SK-N-SH treated with all-trans-retinoic acid at 6 μM for 48 hours (cell line): Measurements from ENCODE around the gene SH3PXD2A.

Source experiments
- ARNTL ChIP-seq: fragments of 450-650 bp; formaldehyde crosslinking; IDR thresholded peaks from 2 replicates; pipeline ENCODE4 v1.5.0; 2020; ENCODE audit warnings: low read depth, mild to moderate bottlenecking, moderate library complexity, borderline replicate concordance
- BACH2 ChIP-seq: fragments of 250-450 bp; sonication (Bioruptor Pico); IDR thresholded peaks from 2 replicates; pipeline ENCODE4 v1.9.0; 2021; ENCODE audit warnings: mild to moderate bottlenecking, borderline replicate concordance
- CSDC2 ChIP-seq: fragments of 250-450 bp; sonication (Bioruptor Pico); IDR thresholded peaks from 2 replicates; pipeline ENCODE4 v1.5.0; 2020; ENCODE audit warnings: mild to moderate bottlenecking, moderate library complexity
- CSRNP3 ChIP-seq: fragments of 250-450 bp; sonication (Bioruptor Pico); IDR thresholded peaks from 2 replicates; pipeline ENCODE4 v1.5.1; 2021; ENCODE audit warnings: mild to moderate bottlenecking, moderate library complexity
- GLIS3 ChIP-seq: fragments of 250-450 bp; sonication (Bioruptor Pico); IDR thresholded peaks from 2 replicates; pipeline ENCODE4 v1.5.0; 2020; ENCODE audit warnings: mild to moderate bottlenecking, moderate library complexity
- ISL1 ChIP-seq: fragments of 250-450 bp; sonication (Bioruptor Pico); IDR thresholded peaks from 2 replicates; pipeline ENCODE4 v2.1.2; 2022; ENCODE audit warnings: mild to moderate bottlenecking, moderate library complexity
- PATZ1 ChIP-seq: fragments of 250-450 bp; sonication (Bioruptor Pico); IDR thresholded peaks from 2 replicates; pipeline ENCODE4 v1.8.0; 2020; ENCODE audit warnings: mild to moderate bottlenecking, moderate library complexity, borderline replicate concordance
- RARB ChIP-seq: fragments of 250-450 bp; sonication (Bioruptor Pico); IDR thresholded peaks from 2 replicates; pipeline ENCODE4 v1.8.0; 2021; ENCODE audit warnings: mild to moderate bottlenecking, moderate library complexity
- SNAI2 ChIP-seq: fragments of 250-450 bp; sonication (Bioruptor Pico); IDR thresholded peaks from 2 replicates; pipeline ENCODE4 v1.5.0; 2020; ENCODE audit warnings: mild to moderate bottlenecking, moderate library complexity
- ZFP3 ChIP-seq: fragments of 250-450 bp; sonication (Bioruptor Pico); IDR thresholded peaks from 2 replicates; pipeline ENCODE4 v1.5.0; 2020; ENCODE audit warnings: mild to moderate bottlenecking, moderate library complexity
- ZFP30 ChIP-seq: fragments of 450-650 bp; formaldehyde crosslinking; IDR thresholded peaks from 2 replicates; pipeline ENCODE4 v1.5.0; 2022; ENCODE audit warnings: mild to moderate bottlenecking, moderate library complexity
- ZNF565 ChIP-seq: fragments of 450-650 bp; formaldehyde crosslinking; conservative IDR thresholded peaks from 2 replicates; pipeline ENCODE4 v1.5.0; 2020; ENCODE audit warnings: low read depth, mild to moderate bottlenecking, moderate library complexity

GRCh38 chr10:103629581-103629980 is 225.8 kb downstream of the SH3PXD2A start:
- no peak for TF ChIP-seq PATZ1 (CRISPR knock-in tag)
- no peak for TF ChIP-seq GLIS3 (CRISPR knock-in tag)
- no peak for TF ChIP-seq ARNTL (CRISPR knock-in tag)
- TF ChIP-seq ZFP3 (CRISPR knock-in tag), result no peak
- no peak for TF ChIP-seq RARB (CRISPR knock-in tag)
- no peak for TF ChIP-seq SNAI2 (CRISPR knock-in tag)
- no peak for TF ChIP-seq CSRNP3 (CRISPR knock-in tag)
- TF ChIP-seq ISL1 (CRISPR knock-in tag), result no peak
- TF ChIP-seq ZFP30 (CRISPR knock-in tag), result no peak
- no peak for TF ChIP-seq BACH2
- TF ChIP-seq CSDC2 (CRISPR knock-in tag), result no peak
- no peak for TF ChIP-seq ZNF565 (CRISPR knock-in tag)
